HUES6 (cell line): Measurements from ENCODE around the gene CDC5L.

Experiments
- H3K27ac ChIP-seq: 2 replicates; pipeline ENCODE4 v1.7.0; 2013; ENCODE audit warnings: low read depth, mild to moderate bottlenecking, low read length, inconsistent platforms
- H3K27me3 ChIP-seq: 2 replicates; pipeline ENCODE4 v1.6.1; 2013; ENCODE audit warnings: low read length; ENCODE audit not compliant: control insufficient read depth, insufficient read depth
- H3K36me3 ChIP-seq: 2 replicates; pipeline ENCODE4 v1.6.1; 2013; ENCODE audit warnings: low read length; ENCODE audit not compliant: control insufficient read depth, insufficient read depth
- H3K4me1 ChIP-seq: 2 replicates; pipeline ENCODE4 v1.6.1; 2013; ENCODE audit warnings: low read length; ENCODE audit not compliant: control insufficient read depth, insufficient read depth
- H3K4me3 ChIP-seq: 2 replicates; pipeline ENCODE4 v1.5.1; 2013; ENCODE audit warnings: low read depth, low read length
- H3K9ac ChIP-seq: one replicate; pipeline ENCODE4 v1.6.1; 2013; ENCODE audit warnings: mild to moderate bottlenecking, low read length
- H3K9me3 ChIP-seq: 2 replicates; pipeline ENCODE4 v1.6.1; 2013; ENCODE audit warnings: low read depth, low read length; ENCODE audit not compliant: control insufficient read depth, insufficient read depth

CDC5L gene

GRCh38 chr6:44415449-44415848, 27.9 kb downstream of the CDC5L start:
- Histone ChIP-seq H3K4me3 (no peak overlapping the region), H3K9me3 (no peaks in the 10 kb centered on the region), H3K36me3 (peaks cover 67% of the 10 kb centered on the region), H3K9ac (no peak overlapping the region), H3K27ac (no peak overlapping the region), H3K27me3 (no peaks in the 10 kb centered on the region), H3K4me1 (no peaks in the 10 kb centered on the region)

DNA sequence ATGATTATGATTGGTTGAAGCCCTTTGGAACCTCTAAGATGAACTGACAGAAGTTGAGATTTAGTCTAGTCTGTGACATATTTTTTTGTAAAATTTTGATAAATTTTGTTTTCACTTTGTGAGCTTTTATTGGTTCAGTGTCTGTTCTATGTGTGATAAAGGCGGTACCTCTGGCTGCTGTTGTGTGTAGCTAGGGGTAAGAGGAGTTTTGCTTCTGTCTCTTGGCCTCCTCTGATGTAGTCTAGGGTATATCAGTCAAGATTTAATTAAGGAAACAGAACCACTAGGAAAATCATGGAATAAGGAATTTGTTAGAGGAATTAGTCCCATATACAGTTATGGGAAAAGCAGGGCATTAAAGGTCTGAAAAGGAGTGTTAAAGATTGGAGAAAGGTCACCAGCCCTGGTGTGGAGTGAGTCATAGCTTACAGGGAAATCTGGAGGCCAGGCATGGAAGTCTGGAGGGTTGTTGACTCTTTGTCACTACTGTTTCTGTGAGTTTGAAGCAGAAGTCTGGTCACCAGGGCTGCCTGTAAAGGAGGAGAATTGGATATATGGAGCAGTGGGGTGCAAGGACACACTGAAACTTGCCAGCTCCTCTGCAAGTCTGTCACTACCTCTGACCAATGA, 28.5 kb downstream of the CDC5L start:
- Histone ChIP-seq H3K9ac (no peak overlapping the region), H3K27me3 (no peaks in the 10 kb centered on the region), H3K4me1 (no peaks in the 10 kb centered on the region), H3K9me3 (no peaks in the 10 kb centered on the region), H3K4me3 (no peak overlapping the region), H3K27ac (no peak overlapping the region), H3K36me3 (peaks cover 72% of the 10 kb centered on the region)

DNA sequence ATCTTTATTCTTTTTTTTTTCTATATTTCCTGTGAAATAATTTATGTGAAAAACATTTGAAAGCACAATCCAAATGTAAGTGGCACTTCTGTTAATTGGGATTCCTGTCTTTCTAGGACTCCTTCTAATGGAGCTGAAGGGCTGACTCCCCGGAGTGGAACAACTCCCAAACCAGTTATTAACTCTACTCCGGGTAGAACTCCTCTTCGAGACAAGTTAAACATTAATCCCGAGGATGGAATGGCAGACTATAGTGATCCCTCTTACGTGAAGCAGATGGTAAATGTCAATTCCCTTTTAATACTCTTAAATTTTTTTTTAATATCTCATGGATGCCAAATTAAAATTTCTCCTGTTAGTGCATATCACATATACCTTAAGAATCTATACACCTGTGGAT, 35.0 kb downstream of the CDC5L start:
- no peak overlapping the region for H3K9ac ChIP-seq
- no peaks in the 10 kb centered on the region for H3K27me3 ChIP-seq
- no peaks in the 10 kb centered on the region for H3K4me1 ChIP-seq
- H3K36me3 ChIP-seq: peaks cover 88% of the 10 kb centered on the region
- no peak overlapping the region for H3K27ac ChIP-seq
- H3K9me3 ChIP-seq: no peaks in the 10 kb centered on the region
- no peak overlapping the region for H3K4me3 ChIP-seq

- H3K36me3 ChIP-seq: peaks cover 90% of the 10 kb centered on the region
- H3K9ac ChIP-seq: no peak overlapping the region
- no peaks in the 10 kb centered on the region for H3K4me1 ChIP-seq
- no peaks in the 10 kb centered on the region for H3K9me3 ChIP-seq
- no peak overlapping the region for H3K4me3 ChIP-seq
- no peak overlapping the region for H3K27ac ChIP-seq
- no peaks in the 10 kb centered on the region for H3K27me3 ChIP-seq
These were observed 35.8 kb downstream of the CDC5L start for GRCh38 chr6:44423306-44423705.

DNA sequence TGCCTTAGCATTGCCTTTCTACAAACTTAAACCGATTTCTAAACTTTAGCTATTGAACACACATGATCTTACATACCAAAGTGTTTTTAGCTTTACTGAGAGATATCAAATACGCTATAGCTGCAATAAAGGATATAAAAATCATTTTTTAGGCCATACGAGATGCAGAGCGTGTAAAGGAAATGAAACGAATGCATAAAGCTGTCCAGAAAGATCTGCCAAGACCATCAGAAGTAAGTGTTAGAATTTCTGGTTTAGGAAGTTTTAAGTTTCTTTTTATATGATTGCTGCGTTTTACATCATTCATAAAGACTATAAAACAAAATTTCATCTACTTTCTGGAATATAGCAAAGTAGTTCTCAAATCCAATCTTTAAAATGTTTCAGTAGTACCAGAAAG, 38.4 kb downstream of the CDC5L start:
- Histone ChIP-seq H3K36me3 (peaks cover 89% of the 10 kb centered on the region), H3K9me3 (no peaks in the 10 kb centered on the region), H3K9ac (no peak overlapping the region), H3K4me3 (no peak overlapping the region), H3K4me1 (no peaks in the 10 kb centered on the region), H3K27me3 (no peaks in the 10 kb centered on the region), H3K27ac (no peak overlapping the region)

- H3K4me3 ChIP-seq: no peak overlapping the region
- H3K27me3 ChIP-seq: no peaks in the 10 kb centered on the region
- H3K36me3 ChIP-seq: peaks cover 77% of the 10 kb centered on the region
- H3K4me1 ChIP-seq: no peaks in the 10 kb centered on the region
- no peak overlapping the region for H3K27ac ChIP-seq
- H3K9ac ChIP-seq: no peak overlapping the region
- H3K9me3 ChIP-seq: no peaks in the 10 kb centered on the region
These were observed 41.2 kb downstream of the CDC5L start for GRCh38 chr6:44428682-44429081.

DNA sequence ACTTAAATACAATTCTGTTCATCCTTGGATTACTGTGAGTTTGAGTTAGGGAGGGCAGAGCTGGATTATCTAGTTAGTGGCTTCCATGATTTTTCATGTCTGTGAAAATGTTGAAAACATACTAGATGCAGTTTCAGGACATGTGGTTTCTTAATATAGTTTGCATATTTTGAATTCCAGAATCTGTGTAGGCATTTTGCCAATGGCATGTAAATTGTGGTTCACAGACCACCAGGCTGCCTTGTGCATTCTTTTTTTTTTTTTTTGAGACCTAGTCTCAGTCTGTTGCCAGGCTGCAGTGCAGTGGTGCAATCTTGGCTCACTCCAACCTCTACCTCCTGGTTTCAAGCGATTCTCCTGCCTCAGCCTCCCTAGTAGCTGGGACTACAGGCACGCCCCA, 42.8 kb downstream of the CDC5L start:
- H3K4me3 ChIP-seq: no peak overlapping the region
- H3K27ac ChIP-seq: no peak overlapping the region
- peaks cover 67% of the 10 kb centered on the region for H3K36me3 ChIP-seq

GRCh38 chr6:44431118-44431725, 43.7 kb downstream of the CDC5L start:
- Histone ChIP-seq H3K4me1 (no peaks in the 10 kb centered on the region), H3K36me3 (peaks cover 58% of the 10 kb centered on the region), H3K9me3 (no peaks in the 10 kb centered on the region), H3K27me3 (no peaks in the 10 kb centered on the region), H3K27ac (no peak overlapping the region), H3K9ac (no peak overlapping the region), H3K4me3 (no peak overlapping the region)

More for the DNA sequence above, 42.8 kb downstream of the CDC5L start:
- Histone ChIP-seq H3K9me3 (no peaks in the 10 kb centered on the region), H3K4me1 (no peaks in the 10 kb centered on the region), H3K9ac (no peak overlapping the region), H3K27me3 (no peaks in the 10 kb centered on the region)

- no peak overlapping the region for H3K4me3 ChIP-seq
- H3K9ac ChIP-seq: no peak overlapping the region
- no peaks in the 10 kb centered on the region for H3K9me3 ChIP-seq
- peaks cover 48% of the 10 kb centered on the region for H3K36me3 ChIP-seq
- H3K27ac ChIP-seq: no peak overlapping the region
- no peaks in the 10 kb centered on the region for H3K4me1 ChIP-seq
- no peaks in the 10 kb centered on the region for H3K27me3 ChIP-seq
These were observed 44.7 kb downstream of the CDC5L start for GRCh38 chr6:44432227-44432626.

DNA sequence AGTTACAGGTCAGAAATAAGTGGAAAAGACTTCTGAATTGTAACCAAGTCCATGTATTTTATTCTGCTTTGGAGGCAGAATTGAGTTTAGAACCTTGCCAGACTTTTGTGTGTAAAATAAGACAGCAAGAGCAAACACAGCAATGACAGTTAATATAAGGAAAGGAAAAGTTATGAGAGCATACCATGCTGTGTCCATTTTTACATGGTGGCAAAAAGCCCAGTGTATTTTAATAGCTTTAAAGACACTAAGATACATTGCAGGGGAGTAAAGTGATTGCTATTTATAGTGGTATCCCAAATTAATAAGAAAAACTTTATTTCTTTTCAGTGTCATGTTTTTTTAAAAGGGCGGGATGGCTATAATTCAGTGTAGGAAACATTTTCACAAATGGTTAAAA, 45.2 kb downstream of the CDC5L start:
- Histone ChIP-seq H3K9ac (no peak overlapping the region), H3K9me3 (no peaks in the 10 kb centered on the region), H3K27me3 (no peaks in the 10 kb centered on the region), H3K36me3 (peaks cover 43% of the 10 kb centered on the region), H3K4me1 (no peaks in the 10 kb centered on the region), H3K27ac (no peak overlapping the region), H3K4me3 (no peak overlapping the region)

- Histone ChIP-seq H3K4me3 (no peak overlapping the region), H3K9ac (no peak overlapping the region), H3K27ac (no peak overlapping the region), H3K4me1 (no peaks in the 10 kb centered on the region), H3K27me3 (no peaks in the 10 kb centered on the region), H3K9me3 (no peaks in the 10 kb centered on the region), H3K36me3 (peaks cover 33% of the 10 kb centered on the region)
These were observed 48.0 kb downstream of the CDC5L start for GRCh38 chr6:44435500-44435899.
